ENCODE data around the gene SELENOP.
A peak's percentile ranks its signal among the peaks of the same experiment; 100 is the strongest.

SELENOP gene

DNA sequence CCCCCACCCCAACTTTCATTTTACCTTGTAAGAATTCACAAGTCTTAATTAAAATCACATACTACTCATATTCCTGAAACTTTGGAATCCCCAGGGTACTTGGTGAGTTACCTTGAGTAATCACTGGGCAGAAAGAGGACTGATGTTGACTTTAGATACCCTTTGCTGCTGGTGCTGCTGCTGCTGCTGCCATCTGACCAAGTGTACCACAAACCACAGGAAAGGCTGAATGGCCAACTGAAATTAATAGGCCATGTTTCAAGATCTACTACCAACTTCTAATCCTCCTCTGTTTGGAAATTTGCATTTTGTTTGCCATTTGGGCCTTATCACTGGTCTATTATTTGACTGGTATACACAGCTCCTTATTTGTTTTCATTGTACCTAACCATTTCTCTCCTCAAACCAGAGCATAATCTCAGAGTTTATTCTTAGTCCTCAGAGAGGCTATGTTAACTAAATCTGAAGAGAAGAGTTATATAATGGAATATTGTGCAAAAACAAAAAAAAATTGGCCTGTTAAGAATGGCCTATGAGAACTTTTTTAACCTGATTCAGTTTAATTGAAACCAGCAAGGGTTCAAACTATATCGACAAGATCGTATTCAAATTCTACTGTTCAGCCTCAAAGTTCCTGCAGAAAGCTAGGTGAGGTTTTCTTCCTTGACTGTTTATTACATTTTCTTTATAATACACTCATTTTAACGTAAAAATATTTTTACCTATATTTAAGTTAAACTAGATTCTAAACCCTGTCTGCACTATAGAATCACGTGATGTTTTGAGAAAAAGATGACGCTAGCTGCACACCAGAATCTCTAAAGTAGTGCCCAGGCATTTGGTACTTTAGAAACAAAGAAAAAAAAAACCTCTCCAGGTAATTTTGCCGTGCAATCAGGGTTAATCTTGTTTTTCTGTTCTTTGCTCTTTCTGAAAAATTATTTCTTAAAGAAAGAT, 13.1 kb downstream of the SELENOP start:
- no peak for DNase-seq (ENCODE audit: low spot score)

GRCh38 chr5:42791151-42791550, 20.5 kb downstream of the SELENOP start:
- DNase-seq (ENCODE audit: low spot score): no peak

- DNase-seq (ENCODE audit: low spot score): no peak
These were observed 23.8 kb downstream of the SELENOP start for GRCh38 chr5:42787845-42788244.

GRCh38 chr5:42787073-42787472, 24.6 kb downstream of the SELENOP start:
- DNase-seq (ENCODE audit: low spot score): no peak

GRCh38 chr5:42785756-42786155, 25.9 kb downstream of the SELENOP start:
- no peak for DNase-seq (ENCODE audit: low spot score)

DNA sequence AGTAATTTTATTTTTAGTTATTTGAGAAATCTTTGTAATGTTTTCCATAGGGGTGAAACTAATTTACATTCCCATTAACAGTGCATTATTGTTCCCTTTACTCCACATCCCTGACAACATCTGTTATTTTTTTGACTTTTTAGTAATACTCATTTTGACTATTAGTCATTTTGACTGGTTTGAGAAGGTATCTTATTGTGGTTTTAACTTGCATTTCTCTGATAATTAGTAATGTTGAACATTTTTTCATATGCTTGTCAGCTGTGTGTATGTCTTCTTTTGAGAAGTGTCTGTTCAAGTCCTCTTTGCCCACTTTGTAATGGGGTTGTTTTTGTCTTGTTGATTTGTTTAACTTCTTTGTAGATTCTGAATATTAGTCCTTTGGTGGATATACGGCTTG, 27.6 kb downstream of the SELENOP start:
- DNase-seq (ENCODE audit: low spot score): no peak

DNA sequence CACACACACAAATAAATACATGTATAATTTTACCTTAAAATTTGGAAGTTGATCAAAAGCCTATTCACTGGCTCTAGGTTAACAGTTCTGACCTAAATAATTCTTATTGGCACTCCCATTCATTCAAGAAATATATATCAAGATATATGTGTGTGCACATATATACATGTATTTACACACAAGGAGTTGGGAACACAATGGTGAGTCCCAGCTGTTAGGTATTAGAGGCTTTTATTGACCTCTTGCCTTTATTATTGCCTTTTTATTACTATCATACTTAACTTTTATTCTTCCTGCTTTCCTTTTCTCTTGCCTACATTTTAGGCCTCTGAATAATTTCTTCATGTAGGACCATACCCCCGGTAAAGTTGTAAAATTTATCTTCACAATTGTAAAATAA, 30.1 kb downstream of the SELENOP start:
- DNase-seq (ENCODE audit: low spot score): no peak

DNA sequence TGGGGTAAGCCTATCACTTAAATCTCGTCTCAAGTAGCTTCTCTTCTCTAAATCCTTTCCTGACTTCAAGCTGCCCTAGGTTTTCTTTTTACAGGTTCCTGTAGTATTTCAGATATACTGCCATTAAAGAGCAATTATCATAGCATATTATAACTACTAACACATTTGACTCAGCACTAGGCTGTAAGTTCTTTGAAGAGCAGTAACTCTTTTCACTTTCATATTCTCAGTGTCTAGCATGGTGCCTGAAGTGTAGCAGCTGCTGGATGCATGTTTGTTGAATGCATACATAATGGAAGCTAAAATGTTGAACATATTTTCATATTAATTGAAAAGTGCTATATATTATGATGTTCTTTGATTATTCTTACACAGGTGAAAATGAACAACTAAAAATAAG, 32.6 kb downstream of the SELENOP start:
- no peak for DNase-seq (ENCODE audit: low spot score)

- peak; percentile 37 for DNase-seq (ENCODE audit: low spot score)
These were observed 39.3 kb downstream of the SELENOP start for GRCh38 chr5:42772265-42772993.

DNA sequence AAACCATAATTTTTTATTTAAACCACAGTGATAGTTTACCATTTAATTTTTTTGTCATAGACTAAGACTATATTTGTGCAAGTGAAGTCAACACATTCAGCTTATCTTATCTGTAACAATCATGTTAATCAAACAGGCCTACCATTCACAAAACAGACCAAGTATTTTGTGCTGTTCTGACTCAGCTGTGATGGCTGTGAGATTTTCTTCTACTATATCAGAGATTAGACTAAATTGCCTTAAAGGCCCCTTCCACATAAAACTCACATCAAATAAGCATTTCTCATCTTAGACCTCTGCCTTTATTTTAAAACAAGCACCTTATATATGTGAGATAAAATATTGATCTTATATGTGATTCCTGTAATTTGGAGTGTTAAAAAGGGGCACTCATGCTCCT, 41.7 kb downstream of the SELENOP start:
- no peak for DNase-seq (ENCODE audit: low spot score)

DNA sequence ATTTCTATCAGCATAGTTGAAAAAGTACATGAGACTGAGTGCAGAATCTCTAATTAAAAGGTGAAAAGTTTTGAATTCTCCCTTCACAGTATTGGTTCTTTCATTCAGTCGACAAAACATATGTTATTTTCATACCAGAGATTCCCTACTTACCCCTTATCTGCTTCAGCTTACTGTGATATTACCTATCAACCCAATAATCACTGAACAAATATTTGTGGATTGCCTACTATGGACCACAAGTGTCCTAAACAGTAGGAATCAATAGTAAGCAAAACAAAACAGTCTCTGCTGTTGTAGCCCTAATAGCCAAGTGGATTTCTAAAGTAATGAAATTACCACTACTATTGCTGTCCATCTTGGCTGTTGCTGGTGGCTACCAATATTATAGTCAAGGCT, 43.6 kb downstream of the SELENOP start:
- no peak for DNase-seq (ENCODE audit: low spot score)

GRCh38 chr5:42767491-42768105, 44.1 kb downstream of the SELENOP start:
- peak; percentile 51 for DNase-seq (ENCODE audit: low spot score)

- DNase-seq (ENCODE audit: low spot score): no peak
These were observed 49.9 kb downstream of the SELENOP start for GRCh38 chr5:42761791-42762190.

GRCh38 chr5:42760426-42760825, 51.3 kb downstream of the SELENOP start:
- no peak for DNase-seq (ENCODE audit: low spot score)

- DNase-seq (ENCODE audit: low spot score): no peak
These were observed 52.2 kb downstream of the SELENOP start for GRCh38 chr5:42759456-42759855.

DNA sequence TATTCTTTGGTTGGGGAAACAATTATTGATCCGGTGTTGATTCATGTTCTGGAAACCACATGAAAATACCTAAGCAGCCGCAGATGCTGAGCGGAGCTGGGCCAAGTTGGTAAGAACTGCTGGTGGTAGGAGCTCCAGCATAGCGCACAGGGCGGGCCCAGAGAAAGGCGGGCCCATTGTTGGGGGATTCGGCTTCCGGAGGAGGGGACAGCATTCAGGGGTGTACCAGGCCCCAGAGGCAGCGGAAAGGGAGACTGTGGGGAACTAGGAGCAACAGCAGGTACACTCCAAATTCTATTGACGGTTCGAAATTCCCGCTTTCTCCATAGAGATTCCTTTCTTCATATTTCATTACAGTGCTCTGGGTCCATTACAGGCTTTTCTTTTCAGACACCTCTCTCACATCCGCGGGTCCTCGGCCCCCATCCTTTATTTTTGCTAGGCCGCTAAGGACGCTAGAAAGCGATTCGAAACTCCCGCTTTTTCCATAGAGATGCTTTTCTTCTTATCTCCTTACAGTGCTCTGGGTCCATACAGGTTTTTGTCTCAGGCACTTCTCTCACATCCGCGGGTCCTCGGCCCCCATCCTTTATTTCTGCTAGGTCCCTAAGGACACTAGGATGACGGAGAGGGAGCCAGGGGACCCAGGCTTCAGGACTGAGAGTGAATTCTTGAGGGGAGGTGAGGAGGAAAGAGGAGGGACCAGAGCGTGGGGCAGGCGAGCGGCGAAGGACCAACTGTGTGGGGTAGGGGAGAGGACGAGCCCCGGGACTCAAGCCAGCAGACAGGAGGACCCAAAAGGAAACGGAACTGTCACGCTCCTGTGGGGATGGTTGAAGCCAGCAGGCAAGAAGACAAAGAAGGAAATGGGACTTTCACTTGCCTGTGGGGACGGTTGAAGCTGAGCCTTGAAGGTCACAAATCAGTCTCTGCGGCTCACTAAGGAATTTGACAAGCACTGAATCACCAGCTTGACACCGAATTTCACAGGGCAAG, 54.8 kb downstream of the SELENOP start, which contains the start of gene CCDC152:
CCDC152 (plus strand) TSS at position 213 of the 996 bp plus-strand sequence. CDS start 2,304 bp downstream, outside the sequence.
- no peak for DNase-seq (ENCODE audit: low spot score)

DNA sequence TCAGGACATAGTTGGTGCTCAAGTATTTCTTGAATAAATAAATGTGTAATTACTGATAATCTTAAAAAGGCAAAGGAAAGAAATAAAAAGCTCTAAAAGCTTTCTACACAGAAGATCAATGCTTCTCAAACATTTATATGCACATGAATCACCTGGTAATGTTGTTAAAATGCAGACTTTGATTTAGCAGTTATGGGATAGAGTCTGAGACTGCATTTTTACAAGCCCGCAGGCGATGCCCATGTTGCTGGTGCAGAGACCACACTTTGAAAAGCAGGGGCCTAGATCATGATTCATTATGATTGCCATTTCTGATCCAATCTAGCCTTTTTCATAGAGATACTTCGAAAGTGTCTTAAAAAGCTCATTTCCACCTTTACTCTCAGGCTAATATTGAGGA, 58.6 kb downstream of the SELENOP start:
- no peak for DNase-seq (ENCODE audit: low spot score)

DNA sequence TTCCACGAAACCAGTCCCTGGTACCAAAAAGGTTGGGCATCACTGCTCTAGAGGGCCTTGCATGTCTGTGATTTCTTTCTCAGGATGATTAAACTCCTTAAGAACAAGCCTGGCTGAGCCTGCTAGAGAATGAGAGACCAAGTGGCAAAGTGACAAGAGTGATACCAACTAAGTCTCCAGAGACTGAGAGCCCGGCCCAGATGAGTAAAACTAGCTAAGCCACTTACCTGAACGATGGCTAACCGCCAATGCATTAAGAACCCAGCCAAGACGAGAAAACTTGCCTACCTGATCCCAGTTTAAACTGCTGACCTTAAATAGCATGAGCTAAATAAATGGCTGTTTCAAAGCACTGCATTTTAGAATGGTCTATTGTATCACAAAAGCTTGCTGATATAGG, 60.6 kb downstream of the SELENOP start:
- DNase-seq (ENCODE audit: low spot score): no peak

GRCh38 chr5:42750507-42750906, 61.2 kb downstream of the SELENOP start:
- no peak for DNase-seq (ENCODE audit: low spot score)
